ENCODE results near the gene JARID2.

DNA sequence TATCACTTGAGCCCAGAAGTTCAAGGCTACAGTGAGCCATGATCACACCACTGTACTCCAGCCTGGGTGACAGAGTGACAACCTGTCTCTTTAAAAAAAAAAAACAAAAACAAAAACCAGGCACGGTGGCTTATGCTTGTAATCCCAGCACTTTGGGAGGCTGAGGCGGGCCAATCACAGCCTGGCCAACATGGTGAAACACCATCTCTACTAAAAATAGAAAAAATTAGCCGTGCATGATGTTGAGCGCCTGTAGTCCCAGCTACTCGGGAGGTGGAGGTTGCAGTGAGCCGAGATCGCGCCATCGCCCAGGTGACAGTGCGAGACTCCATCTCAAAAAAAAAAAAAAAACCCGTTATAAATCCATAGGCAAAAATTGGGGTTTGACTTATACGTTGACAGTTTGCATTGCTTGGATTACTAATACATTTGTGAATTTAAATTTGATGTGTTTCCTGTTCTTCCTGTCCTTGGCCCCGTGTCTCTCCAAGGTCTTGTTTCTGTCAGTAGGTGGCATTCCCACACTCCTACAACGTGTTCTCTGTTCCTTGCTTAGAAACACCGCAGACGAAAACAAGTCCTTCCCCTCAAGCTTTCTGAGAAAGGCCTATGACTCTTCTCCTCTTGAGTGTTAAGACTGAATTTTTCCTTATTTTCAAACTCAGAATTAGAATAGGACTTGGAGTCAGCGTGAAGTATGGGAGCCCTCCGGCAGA lies 269.9 kb downstream of the JARID2 start:
- TF ChIP-seq POLR2A (IDR thresholded peaks at IDR 0.05) = no peak
- TF ChIP-seq, protein P1, sequence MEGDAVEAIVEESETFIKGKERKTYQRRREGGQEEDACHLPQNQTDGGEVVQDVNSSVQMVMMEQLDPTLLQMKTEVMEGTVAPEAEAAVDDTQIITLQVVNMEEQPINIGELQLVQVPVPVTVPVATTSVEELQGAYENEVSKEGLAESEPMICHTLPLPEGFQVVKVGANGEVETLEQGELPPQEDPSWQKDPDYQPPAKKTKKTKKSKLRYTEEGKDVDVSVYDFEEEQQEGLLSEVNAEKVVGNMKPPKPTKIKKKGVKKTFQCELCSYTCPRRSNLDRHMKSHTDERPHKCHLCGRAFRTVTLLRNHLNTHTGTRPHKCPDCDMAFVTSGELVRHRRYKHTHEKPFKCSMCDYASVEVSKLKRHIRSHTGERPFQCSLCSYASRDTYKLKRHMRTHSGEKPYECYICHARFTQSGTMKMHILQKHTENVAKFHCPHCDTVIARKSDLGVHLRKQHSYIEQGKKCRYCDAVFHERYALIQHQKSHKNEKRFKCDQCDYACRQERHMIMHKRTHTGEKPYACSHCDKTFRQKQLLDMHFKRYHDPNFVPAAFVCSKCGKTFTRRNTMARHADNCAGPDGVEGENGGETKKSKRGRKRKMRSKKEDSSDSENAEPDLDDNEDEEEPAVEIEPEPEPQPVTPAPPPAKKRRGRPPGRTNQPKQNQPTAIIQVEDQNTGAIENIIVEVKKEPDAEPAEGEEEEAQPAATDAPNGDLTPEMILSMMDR (IDR thresholded peaks at IDR 0.05) = no peak
